ENCODE results near the gene HAUS7. TPM values are rescaled to one million over a fixed set of nuclear protein-coding genes. Genes with fewer than 3 reads are reported as not detected.

Gene HAUS7
- total RNA-seq, 1 donor: 10.8 TPM

DNA sequence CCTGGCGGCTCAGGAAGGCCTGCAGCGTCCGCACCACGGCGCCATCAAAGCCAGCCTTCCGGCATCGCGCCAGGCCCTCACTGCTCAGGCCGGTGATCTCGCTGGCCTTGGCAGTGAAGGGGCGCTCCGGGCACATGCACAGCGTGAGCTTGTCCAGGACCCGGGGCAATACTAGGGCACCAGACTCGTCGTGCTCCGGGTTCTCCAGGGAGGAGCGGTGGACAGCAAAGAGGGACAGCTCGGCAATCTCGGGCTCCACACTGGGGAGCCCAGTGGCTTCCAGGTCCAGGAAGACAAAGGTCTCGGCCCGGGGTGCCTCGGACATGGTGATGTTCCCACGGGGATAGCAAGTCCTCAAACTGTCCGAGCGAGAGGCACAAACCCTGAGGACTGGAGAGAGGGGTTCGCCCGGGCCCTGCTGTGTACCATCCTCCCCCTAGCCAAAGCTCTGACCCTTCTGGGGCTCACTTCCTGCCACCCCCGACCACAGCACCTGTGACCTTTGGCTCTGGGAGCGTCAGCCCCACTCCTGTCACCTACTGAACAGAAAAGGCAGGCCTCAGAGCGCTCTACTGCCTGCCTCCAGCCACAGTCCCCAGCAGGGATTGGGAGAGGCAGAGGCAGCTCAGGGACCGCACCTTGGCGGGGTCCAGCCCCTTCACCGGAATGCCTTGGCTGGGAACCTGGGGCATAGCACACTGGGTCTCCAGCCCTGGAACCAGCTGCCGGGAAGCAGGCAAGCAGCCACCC, 25.1 kb downstream of the HAUS7 start:
- H3K4me3 ChIP-seq (ENCODE audit: low read depth, low read length): no peak overlapping the region
- TF ChIP-seq, protein P1, sequence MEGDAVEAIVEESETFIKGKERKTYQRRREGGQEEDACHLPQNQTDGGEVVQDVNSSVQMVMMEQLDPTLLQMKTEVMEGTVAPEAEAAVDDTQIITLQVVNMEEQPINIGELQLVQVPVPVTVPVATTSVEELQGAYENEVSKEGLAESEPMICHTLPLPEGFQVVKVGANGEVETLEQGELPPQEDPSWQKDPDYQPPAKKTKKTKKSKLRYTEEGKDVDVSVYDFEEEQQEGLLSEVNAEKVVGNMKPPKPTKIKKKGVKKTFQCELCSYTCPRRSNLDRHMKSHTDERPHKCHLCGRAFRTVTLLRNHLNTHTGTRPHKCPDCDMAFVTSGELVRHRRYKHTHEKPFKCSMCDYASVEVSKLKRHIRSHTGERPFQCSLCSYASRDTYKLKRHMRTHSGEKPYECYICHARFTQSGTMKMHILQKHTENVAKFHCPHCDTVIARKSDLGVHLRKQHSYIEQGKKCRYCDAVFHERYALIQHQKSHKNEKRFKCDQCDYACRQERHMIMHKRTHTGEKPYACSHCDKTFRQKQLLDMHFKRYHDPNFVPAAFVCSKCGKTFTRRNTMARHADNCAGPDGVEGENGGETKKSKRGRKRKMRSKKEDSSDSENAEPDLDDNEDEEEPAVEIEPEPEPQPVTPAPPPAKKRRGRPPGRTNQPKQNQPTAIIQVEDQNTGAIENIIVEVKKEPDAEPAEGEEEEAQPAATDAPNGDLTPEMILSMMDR (IDR thresholded peaks at IDR 0.05; ENCODE audit: insufficient read depth, low read depth, low read length): no peak
- no peak for DNase-seq (ENCODE audit: low read depth)

GRCh38 chrX:153444333-153445011, 25.9 kb downstream of the HAUS7 start:
- H3K4me3 ChIP-seq (ENCODE audit: low read depth, low read length): no peak overlapping the region
- TF ChIP-seq, protein P1 (IDR thresholded peaks at IDR 0.05; ENCODE audit: insufficient read depth, low read depth, low read length): no peak
- DNase-seq (ENCODE audit: low read depth): no peak

DNA sequence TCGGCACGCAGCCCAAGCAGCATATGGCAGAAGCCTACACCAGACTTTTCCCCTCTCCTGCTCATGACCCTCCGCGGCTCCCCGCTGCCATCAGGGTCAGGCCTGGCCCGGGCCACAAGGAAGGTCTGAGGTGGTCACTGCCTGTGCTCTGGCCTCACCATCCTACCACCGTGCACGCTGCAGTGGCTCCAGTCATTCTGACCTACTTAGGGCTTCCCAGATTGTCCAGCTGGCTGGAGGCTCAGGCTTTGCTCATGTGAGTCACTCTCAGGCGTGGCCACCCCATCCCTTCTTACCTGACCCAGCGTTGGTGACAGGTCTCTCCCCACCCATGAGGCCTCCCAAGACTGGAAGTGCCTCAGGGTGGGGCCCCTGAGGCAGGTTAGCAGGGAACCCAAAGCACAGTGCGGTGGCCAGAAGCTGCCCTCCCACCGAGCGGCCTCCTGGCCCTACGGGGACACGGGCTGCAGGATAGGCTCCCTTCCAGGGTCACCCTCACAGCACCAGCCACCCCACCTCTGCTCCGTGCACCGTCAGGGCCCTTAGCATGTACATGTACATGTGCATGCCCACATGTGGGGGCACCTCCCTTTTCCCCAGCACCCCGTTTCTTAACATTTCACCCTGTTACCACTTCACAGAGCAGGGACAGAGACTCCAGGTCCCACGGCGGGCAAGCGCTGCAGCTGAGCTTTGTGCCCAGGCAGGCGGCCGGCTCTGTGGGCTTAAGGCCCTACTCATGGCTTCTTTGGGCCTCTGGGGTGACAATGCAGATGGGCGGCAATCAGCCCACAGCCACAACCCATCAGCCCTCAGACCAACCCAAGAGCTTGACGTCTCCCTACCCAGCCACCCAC, 26.7 kb downstream of the HAUS7 start:
- no peak overlapping the region for H3K4me3 ChIP-seq (ENCODE audit: low read depth, low read length)
- no peak for DNase-seq (ENCODE audit: low read depth)
- TF ChIP-seq, protein P1 (IDR thresholded peaks at IDR 0.05; ENCODE audit: insufficient read depth, low read depth, low read length): no peak

GRCh38 chrX:153442463-153442862, 27.9 kb downstream of the HAUS7 start:
- TF ChIP-seq, protein P1 (IDR thresholded peaks at IDR 0.05; ENCODE audit: insufficient read depth, low read depth, low read length): no peak
- no peak for DNase-seq (ENCODE audit: low read depth)
- no peak overlapping the region for H3K4me3 ChIP-seq (ENCODE audit: low read depth, low read length)

GRCh38 chrX:153441981-153442380, 28.4 kb downstream of the HAUS7 start:
- no peak overlapping the region for H3K4me3 ChIP-seq (ENCODE audit: low read depth, low read length)
- no peak for DNase-seq (ENCODE audit: low read depth)
- TF ChIP-seq, protein P1 (IDR thresholded peaks at IDR 0.05; ENCODE audit: insufficient read depth, low read depth, low read length): no peak

- H3K4me3 ChIP-seq (ENCODE audit: low read depth, low read length): no peak overlapping the region
- TF ChIP-seq, protein P1 (IDR thresholded peaks at IDR 0.05; ENCODE audit: insufficient read depth, low read depth, low read length): no peak
- DNase-seq (ENCODE audit: low read depth): no peak
These were observed 29.1 kb downstream of the HAUS7 start for GRCh38 chrX:153441296-153441695.
